ENCODE measurements around the gene ZSCAN12.
"Not testable (repeated sequence)": the region's sequence is repeated elsewhere in the genome, so short reads cannot be mapped to it uniquely, and the experiment has no call there.

Gene ZSCAN12

GRCh38 chr6:28399350-28400121 is at the start of gene ZSCAN12:
Gene ZSCAN12 (minus strand): TSS chr6:28399747. CDS start chr6:28398405, 1,342 bp downstream.
- peak; percentile 85 for DNase-seq (ENCODE audit: low spot score)

- DNase-seq (ENCODE audit: low spot score) = no peak
These were observed 49.5 kb upstream of the ZSCAN12 start for GRCh38 chr6:28449056-28449455.

- not testable (repeated sequence) for DNase-seq (ENCODE audit: low spot score)
These were observed 48.0 kb upstream of the ZSCAN12 start for GRCh38 chr6:28447512-28447906.

GRCh38 chr6:28446818-28447511 is 47.4 kb upstream of the ZSCAN12 start:
- DNase-seq (ENCODE audit: low spot score) = no peak

- not testable (repeated sequence) for DNase-seq (ENCODE audit: low spot score)
These were observed 45.2 kb upstream of the ZSCAN12 start for GRCh38 chr6:28444759-28445158.

- peak; percentile 77 for DNase-seq (ENCODE audit: low spot score)
These were observed 43.7 kb upstream of the ZSCAN12 start, which contains the start of gene ZSCAN23 for GRCh38 chr6:28443112-28443773. Gene ZSCAN23 (minus strand): TSS chr6:28443491. CDS start chr6:28436266, 7,225 bp downstream.

- no peak for DNase-seq (ENCODE audit: low spot score)
These were observed 43.0 kb upstream of the ZSCAN12 start for GRCh38 chr6:28442586-28442985.

- no peak for DNase-seq (ENCODE audit: low spot score)
These were observed 36.9 kb upstream of the ZSCAN12 start for GRCh38 chr6:28436404-28436803.

- DNase-seq (ENCODE audit: low spot score) = no peak
These were observed 33.6 kb upstream of the ZSCAN12 start for GRCh38 chr6:28433119-28433518.

- DNase-seq (ENCODE audit: low spot score) = no peak
These were observed 30.2 kb upstream of the ZSCAN12 start for GRCh38 chr6:28429781-28430180.

GRCh38 chr6:28425944-28426541 is 26.5 kb upstream of the ZSCAN12 start:
- no peak for DNase-seq (ENCODE audit: low spot score)

- DNase-seq (ENCODE audit: low spot score) = no peak
These were observed 24.6 kb upstream of the ZSCAN12 start for GRCh38 chr6:28424163-28424562.

GRCh38 chr6:28423546-28423945 is 24.0 kb upstream of the ZSCAN12 start:
- DNase-seq (ENCODE audit: low spot score) = no peak

GRCh38 chr6:28413681-28414080 is 14.1 kb upstream of the ZSCAN12 start:
- no peak for DNase-seq (ENCODE audit: low spot score)

GRCh38 chr6:28410767-28411166 is 11.2 kb upstream of the ZSCAN12 start:
- DNase-seq (ENCODE audit: low spot score) = no peak

- DNase-seq (ENCODE audit: low spot score) = no peak
These were observed 8.7 kb upstream of the ZSCAN12 start for GRCh38 chr6:28408076-28408802.

GRCh38 chr6:28407401-28407800 is 7.9 kb upstream of the ZSCAN12 start:
- DNase-seq (ENCODE audit: low spot score) = no peak

- not testable (repeated sequence) for DNase-seq (ENCODE audit: low spot score)
These were observed 4.4 kb upstream of the ZSCAN12 start for GRCh38 chr6:28403923-28404322.

GRCh38 chr6:28402197-28402596 is 2.6 kb upstream of the ZSCAN12 start:
- DNase-seq (ENCODE audit: low spot score) = no peak

- DNase-seq (ENCODE audit: low spot score) = no peak
These were observed 1.6 kb upstream of the ZSCAN12 start for GRCh38 chr6:28401172-28401571.

- no peak for DNase-seq (ENCODE audit: low spot score)
These were observed 540 bp upstream of the ZSCAN12 start for GRCh38 chr6:28400122-28400451.

- DNase-seq (ENCODE audit: low spot score) = no peak
These were observed 3.6 kb downstream of the ZSCAN12 start for GRCh38 chr6:28395918-28396317.

All from putamen (tissue), 1 donor.